Lower lobe of right lung (tissue), 2 donors: Measurements from ENCODE around the gene TLE2. TPM values are rescaled to one million over a fixed set of nuclear protein-coding genes. Genes with fewer than 3 reads are reported as not detected.
"Not testable (repeated sequence)": the region's sequence is repeated elsewhere in the genome, so short reads cannot be mapped to it uniquely, and the experiment has no call there.

Source experiments
- ATAC-seq, 2 donors: fragments of 200-7000 bp; cut with Tn5 transposase; one replicate each; pipeline ENCODE4 v1.9.1; 2020 to 2022; ENCODE audit warnings: mild to moderate bottlenecking in 2 of 2, moderate library complexity in 2 of 2
- DNase-seq: peaks from one replicate; pipeline ENCODE4 v3.0.0-alpha.2; 2020
- H3K27ac ChIP-seq: fragments of 200-600 bp; one replicate; pipeline ENCODE4 v1.8.0; 2022
- H3K27me3 ChIP-seq: fragments of 200-600 bp; one replicate; pipeline ENCODE4 v1.8.0; 2022; ENCODE audit warnings: low read depth
- H3K36me3 ChIP-seq: fragments of 200-600 bp; one replicate; pipeline ENCODE4 v1.8.0; 2022; ENCODE audit warnings: mild to moderate bottlenecking
- H3K4me1 ChIP-seq: fragments of 200-600 bp; one replicate; pipeline ENCODE4 v1.8.0; 2022
- H3K4me3 ChIP-seq: fragments of 200-600 bp; one replicate; pipeline ENCODE4 v1.8.0; 2022; ENCODE audit warnings: mild to moderate bottlenecking
- H3K9me3 ChIP-seq: fragments of 200-600 bp; one replicate; pipeline ENCODE4 v1.8.0; 2022
- intact Hi-C: fragments of 100-400 bp; cut with DNase I; formaldehyde crosslinking; loops from one replicate; pipeline ENCODE4 v1.11.0; 2022
- total RNA-seq: library from RNA; stranded (reverse); fragmentation: NEBNext Ultra II Directional; extraction: Animal tissue kit (Norgen Biotek cat#: 25700); gene quantifications from one replicate; pipeline ENCODE4 v1.2.1, GENCODE V29; 2021
- TF ChIP-seq, protein P1 (sequence below): fragments of 200-600 bp; IDR thresholded peaks from one replicate; pipeline ENCODE4 v1.8.0; 2022; ENCODE audit warnings: antibody characterized with exemption, mild to moderate bottlenecking
- donor health status: DM: no; HTN: yes; CAD: no; lungs with severe emphysema.

TLE2 gene
- total RNA-seq, 1 donor from 2014 or later: 42.7 TPM

GRCh38 chr19:3054265-3054971 is 25.3 kb upstream of the TLE2 start:
- TF ChIP-seq, protein P1, sequence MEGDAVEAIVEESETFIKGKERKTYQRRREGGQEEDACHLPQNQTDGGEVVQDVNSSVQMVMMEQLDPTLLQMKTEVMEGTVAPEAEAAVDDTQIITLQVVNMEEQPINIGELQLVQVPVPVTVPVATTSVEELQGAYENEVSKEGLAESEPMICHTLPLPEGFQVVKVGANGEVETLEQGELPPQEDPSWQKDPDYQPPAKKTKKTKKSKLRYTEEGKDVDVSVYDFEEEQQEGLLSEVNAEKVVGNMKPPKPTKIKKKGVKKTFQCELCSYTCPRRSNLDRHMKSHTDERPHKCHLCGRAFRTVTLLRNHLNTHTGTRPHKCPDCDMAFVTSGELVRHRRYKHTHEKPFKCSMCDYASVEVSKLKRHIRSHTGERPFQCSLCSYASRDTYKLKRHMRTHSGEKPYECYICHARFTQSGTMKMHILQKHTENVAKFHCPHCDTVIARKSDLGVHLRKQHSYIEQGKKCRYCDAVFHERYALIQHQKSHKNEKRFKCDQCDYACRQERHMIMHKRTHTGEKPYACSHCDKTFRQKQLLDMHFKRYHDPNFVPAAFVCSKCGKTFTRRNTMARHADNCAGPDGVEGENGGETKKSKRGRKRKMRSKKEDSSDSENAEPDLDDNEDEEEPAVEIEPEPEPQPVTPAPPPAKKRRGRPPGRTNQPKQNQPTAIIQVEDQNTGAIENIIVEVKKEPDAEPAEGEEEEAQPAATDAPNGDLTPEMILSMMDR: no peak
- Histone ChIP-seq H3K27me3 (no peaks in the 10 kb centered on the region), H3K9me3 (no peaks in the 10 kb centered on the region), H3K36me3 (peaks cover 72% of the 10 kb centered on the region), H3K4me1 (peaks cover 44% of the 10 kb centered on the region), H3K4me3 (no peak overlapping the region), H3K27ac (no peak overlapping the region)
- intact Hi-C loops: no loop called here
- DNase-seq (no peak), ATAC-seq (no peak)

- TF ChIP-seq, protein P1: no peak
- H3K4me3 ChIP-seq: no peak overlapping the region
- ATAC-seq (no peak), DNase-seq (peak; percentile 36)
- H3K36me3 ChIP-seq: peaks cover 65% of the 10 kb centered on the region
- no peak overlapping the region for H3K27ac ChIP-seq
- H3K4me1 ChIP-seq: peaks cover 37% of the 10 kb centered on the region
- no peaks in the 10 kb centered on the region for H3K27me3 ChIP-seq
- intact Hi-C loops: no loop called here
- no peaks in the 10 kb centered on the region for H3K9me3 ChIP-seq
Measured at GRCh38 chr19:3053780-3054179, 24.7 kb upstream of the TLE2 start.

DNA sequence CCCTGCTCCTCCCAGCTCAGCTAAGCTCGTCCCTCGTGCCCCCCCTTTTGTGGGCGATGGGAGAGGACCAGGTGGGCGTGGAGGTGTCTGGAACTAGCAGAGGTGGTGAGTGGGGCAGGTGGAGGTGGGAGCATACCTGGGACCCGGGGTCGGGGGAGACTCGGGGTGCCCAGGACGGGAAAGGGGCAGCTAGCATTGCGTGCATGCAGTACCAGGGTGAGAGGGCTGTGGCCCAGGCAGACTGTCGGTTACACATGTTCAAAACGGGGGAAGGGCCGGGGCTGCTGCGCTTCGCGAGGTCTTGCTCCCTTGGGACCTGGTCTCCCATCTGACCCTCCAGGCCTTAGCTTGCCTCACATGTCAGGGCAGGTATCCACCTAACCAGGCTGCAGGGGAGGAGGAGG is 24.1 kb upstream of the TLE2 start:
- no peaks in the 10 kb centered on the region for H3K9me3 ChIP-seq
- H3K27me3 ChIP-seq: no peaks in the 10 kb centered on the region
- H3K27ac ChIP-seq: no peak overlapping the region
- peak; percentile 47 for DNase-seq
- peaks cover 60% of the 10 kb centered on the region for H3K36me3 ChIP-seq
- ATAC-seq: no peak
- peaks cover 35% of the 10 kb centered on the region for H3K4me1 ChIP-seq
- no peak overlapping the region for H3K4me3 ChIP-seq
- TF ChIP-seq, protein P1: no peak
- intact Hi-C loops: no loop called here

DNA sequence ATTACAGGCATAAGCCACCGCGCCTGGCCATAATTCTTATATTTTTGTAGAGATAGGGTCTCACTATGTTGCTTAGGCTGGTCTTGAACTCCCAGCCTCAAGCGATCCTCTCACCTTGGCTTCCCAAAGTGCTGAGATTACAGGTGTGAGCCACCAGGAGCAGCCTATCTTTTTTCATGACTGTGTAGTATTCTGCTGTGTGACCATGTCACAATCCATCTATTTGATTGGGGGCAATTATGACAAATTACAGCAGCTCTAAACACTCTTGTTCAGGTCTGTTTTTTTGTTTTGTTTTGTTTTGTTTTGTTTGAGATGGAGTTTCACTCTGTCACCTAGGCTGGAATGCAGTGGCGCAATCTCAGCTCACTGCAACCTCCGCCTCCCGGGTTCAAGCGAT is 20.9 kb upstream of the TLE2 start:
- H3K9me3 ChIP-seq, H3K4me3 ChIP-seq, intact Hi-C loops, ATAC-seq, H3K27ac ChIP-seq, DNase-seq, H3K27me3 ChIP-seq: not testable (repeated sequence)
- Histone ChIP-seq H3K36me3 (peaks cover 27% of the 10 kb centered on the region), H3K4me1 (peaks cover 16% of the 10 kb centered on the region)

DNA sequence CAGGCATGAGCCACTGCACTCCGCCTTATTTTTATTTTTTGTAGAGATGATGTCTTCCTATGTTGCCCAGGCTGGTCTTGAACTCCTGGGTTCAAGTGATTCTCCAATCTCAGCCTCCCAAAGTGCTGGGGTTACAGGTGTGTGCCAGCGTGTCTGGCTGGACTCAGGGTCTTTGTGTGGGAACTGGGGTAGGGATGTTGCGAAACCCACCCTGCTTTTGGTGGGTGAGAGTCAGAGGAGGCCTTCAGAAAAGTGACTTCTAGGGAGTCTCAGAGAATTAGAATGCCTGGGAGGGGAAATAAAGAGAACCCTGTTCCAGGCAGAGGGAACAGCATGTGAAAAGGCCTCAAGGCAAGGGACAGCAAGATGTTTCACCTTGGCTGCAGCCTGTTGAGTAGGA is 20.0 kb upstream of the TLE2 start:
- TF ChIP-seq, protein P1: no peak
- Histone ChIP-seq H3K4me3 (no peak overlapping the region), H3K27ac (no peak overlapping the region), H3K9me3 (no peaks in the 10 kb centered on the region), H3K4me1 (peaks cover 12% of the 10 kb centered on the region), H3K36me3 (peaks cover 18% of the 10 kb centered on the region), H3K27me3 (no peaks in the 10 kb centered on the region)
- intact Hi-C loops: no loop called here
- no peak for ATAC-seq
- DNase-seq: no peak

DNA sequence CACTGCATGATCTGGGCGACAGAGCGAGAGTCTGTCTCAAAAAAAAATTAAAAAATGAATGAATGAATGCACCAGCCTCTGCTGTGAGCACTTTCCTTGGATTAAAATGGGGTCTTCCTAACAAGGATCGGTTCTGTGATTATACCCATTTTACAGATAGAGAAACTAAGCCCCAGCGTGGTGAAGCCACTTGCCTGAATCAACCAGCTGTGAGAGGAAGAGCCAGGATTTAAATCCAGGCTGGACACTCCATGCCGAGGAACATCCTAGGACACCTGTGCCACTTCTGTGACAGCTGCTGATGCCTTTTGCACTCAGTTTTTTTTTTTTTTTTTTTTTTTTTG is 19.1 kb upstream of the TLE2 start:
- TF ChIP-seq, protein P1: no peak
- H3K27ac ChIP-seq: no peak overlapping the region
- intact Hi-C loops: no loop called here
- ATAC-seq: no peak
- peaks cover 9% of the 10 kb centered on the region for H3K36me3 ChIP-seq
- peaks cover 12% of the 10 kb centered on the region for H3K4me1 ChIP-seq
- peak overlapping the region; percentile 47 for H3K4me3 ChIP-seq
- DNase-seq: no peak
- no peaks in the 10 kb centered on the region for H3K9me3 ChIP-seq
- H3K27me3 ChIP-seq: no peaks in the 10 kb centered on the region
